C4-2B (cell line): ENCODE results near the gene C5orf58.

Source experiments
- ZFX ChIP-seq: fragments of 450-650 bp; IDR thresholded peaks from 2 replicates; pipeline ENCODE4 v1.6.1; 2017
- TF ChIP-seq, protein P1 (sequence below): fragments of 450-650 bp; conservative IDR thresholded peaks from 2 replicates; pipeline ENCODE4 v1.5.1; 2017; ENCODE audit warnings: mild to moderate bottlenecking

DNA sequence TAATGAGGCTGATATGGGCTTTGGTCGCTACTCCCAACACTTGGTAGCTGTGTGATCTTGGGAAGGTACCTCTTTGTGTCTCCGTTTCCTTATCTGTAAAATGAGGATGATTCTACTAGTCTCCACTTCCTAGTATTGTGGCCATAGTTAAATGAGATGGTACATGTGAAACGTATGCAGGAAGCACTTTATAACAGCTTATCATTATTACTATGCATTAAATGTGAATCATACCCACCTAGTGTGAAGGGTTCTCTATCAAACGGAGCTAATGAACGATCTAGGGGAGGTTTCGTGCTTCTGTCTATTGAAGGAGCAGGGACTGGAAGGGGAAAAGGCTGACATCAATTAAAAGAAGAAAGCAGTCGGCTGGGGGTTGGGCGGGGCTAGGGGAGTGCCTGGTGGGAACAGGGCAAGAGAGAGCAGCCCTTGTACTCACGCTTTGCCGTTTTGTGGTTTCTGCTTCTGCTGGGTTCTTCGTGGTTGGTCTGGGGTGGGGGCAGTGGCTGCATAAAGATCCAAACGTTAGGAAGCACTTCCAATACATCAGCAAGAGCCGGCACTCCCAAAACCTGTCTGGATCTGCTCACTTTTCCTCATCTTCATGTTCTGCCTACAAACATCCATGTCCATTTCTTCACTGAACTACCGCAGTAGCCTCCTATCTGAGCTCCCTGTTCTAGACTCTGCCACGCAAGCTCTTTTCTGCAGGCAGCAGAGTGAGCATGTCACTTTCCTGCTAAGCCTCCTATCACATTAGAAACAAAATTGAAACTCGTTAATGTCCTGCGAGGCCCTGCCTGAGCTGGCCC is 34.0 kb downstream of the C5orf58 start:
- TF ChIP-seq, protein P1, sequence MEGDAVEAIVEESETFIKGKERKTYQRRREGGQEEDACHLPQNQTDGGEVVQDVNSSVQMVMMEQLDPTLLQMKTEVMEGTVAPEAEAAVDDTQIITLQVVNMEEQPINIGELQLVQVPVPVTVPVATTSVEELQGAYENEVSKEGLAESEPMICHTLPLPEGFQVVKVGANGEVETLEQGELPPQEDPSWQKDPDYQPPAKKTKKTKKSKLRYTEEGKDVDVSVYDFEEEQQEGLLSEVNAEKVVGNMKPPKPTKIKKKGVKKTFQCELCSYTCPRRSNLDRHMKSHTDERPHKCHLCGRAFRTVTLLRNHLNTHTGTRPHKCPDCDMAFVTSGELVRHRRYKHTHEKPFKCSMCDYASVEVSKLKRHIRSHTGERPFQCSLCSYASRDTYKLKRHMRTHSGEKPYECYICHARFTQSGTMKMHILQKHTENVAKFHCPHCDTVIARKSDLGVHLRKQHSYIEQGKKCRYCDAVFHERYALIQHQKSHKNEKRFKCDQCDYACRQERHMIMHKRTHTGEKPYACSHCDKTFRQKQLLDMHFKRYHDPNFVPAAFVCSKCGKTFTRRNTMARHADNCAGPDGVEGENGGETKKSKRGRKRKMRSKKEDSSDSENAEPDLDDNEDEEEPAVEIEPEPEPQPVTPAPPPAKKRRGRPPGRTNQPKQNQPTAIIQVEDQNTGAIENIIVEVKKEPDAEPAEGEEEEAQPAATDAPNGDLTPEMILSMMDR = no peak
- no peak for TF ChIP-seq ZFX
